Epithelial cell of esophagus (primary cell): Measurements from ENCODE around the gene STK26.
A peak's percentile ranks its signal among the peaks of the same experiment; 100 is the strongest.

ENCODE experiments used
- DNase-seq: peaks from one replicate; pipeline ENCODE4 v3.0.0; 2010; ENCODE audit warnings: low read depth
- H3K4me3 ChIP-seq: 2 replicates; pipeline ENCODE4 v1.5.1; 2011; ENCODE audit warnings: mild to moderate bottlenecking, low read length, control low read depth
- CTCF ChIP-seq: IDR thresholded peaks from 2 replicates; pipeline ENCODE4 v1.5.1; 2011; ENCODE audit warnings: low read depth, mild to moderate bottlenecking, low read length, control low read depth, inconsistent platforms; ENCODE audit not compliant: insufficient read depth; ENCODE audit errors: missing control alignments

STK26 gene

GRCh38 chrX:132115792-132116191 lies 92.7 kb downstream of the STK26 start:
- TF ChIP-seq CTCF = no peak
- no peak for DNase-seq

GRCh38 chrX:132118358-132118757 lies 95.3 kb downstream of the STK26 start:
- TF ChIP-seq CTCF = no peak
- no peak overlapping the region for H3K4me3 ChIP-seq
- DNase-seq = no peak

More at GRCh38 chrX:132115792-132116191, 92.7 kb downstream of the STK26 start:
- no peak overlapping the region for H3K4me3 ChIP-seq

- DNase-seq = no peak
- TF ChIP-seq CTCF = no peak
- no peak overlapping the region for H3K4me3 ChIP-seq
These were observed 96.2 kb downstream of the STK26 start for GRCh38 chrX:132119283-132119682.

- DNase-seq = peak; percentile 55
- no peak for TF ChIP-seq CTCF
- H3K4me3 ChIP-seq = no peak overlapping the region
These were observed 96.9 kb downstream of the STK26 start for GRCh38 chrX:132119821-132120515.

- H3K4me3 ChIP-seq = no peak overlapping the region
- no peak for DNase-seq
- TF ChIP-seq CTCF = no peak
These were observed 97.8 kb downstream of the STK26 start for GRCh38 chrX:132120913-132121312.
